RWPE2 (cell line): ENCODE results near the gene KCNK3.
"Not testable (repeated sequence)": the region's sequence is repeated elsewhere in the genome, so short reads cannot be mapped to it uniquely, and the experiment has no call there.

Experiments used
- ATAC-seq: fragments of 200-7000 bp; cut with Tn5 transposase; 3 replicates; pipeline ENCODE4 v1.9.1; 2021; ENCODE audit warnings: low read depth
- DNase-seq: peaks from one replicate; pipeline ENCODE4 v3.0.0-alpha.2; 2020; ENCODE audit warnings: low spot score
- H3K27ac ChIP-seq: fragments of 450-650 bp; 2 replicates; pipeline ENCODE4 v1.5.1; 2017; ENCODE audit warnings: mild to moderate bottlenecking; ENCODE audit not compliant: poor library complexity, severe bottlenecking
- H3K27me3 ChIP-seq: fragments of 250-450 bp; sonication (Bioruptor Pico); 2 replicates; pipeline ENCODE4 v1.5.1; 2021; ENCODE audit warnings: mild to moderate bottlenecking, moderate library complexity; ENCODE audit not compliant: insufficient read depth, poor library complexity, severe bottlenecking
- H3K36me3 ChIP-seq: fragments of 250-450 bp; sonication (Bioruptor Pico); 2 replicates; pipeline ENCODE4 v1.5.1; 2020; ENCODE audit warnings: low read depth, mild to moderate bottlenecking, moderate library complexity
- H3K4me1 ChIP-seq: fragments of 250-450 bp; sonication (Bioruptor Pico); 2 replicates; pipeline ENCODE4 v1.5.1; 2021; ENCODE audit warnings: mild to moderate bottlenecking, moderate library complexity; ENCODE audit not compliant: insufficient read depth, poor library complexity, severe bottlenecking
- H3K4me3 ChIP-seq: fragments of 250-450 bp; sonication (Bioruptor Pico); 2 replicates; pipeline ENCODE4 v1.5.1; 2021; ENCODE audit warnings: mild to moderate bottlenecking, moderate library complexity; ENCODE audit not compliant: severe bottlenecking
- H3K9me3 ChIP-seq: fragments of 250-450 bp; sonication (Bioruptor Pico); 2 replicates; pipeline ENCODE4 v1.5.1; 2021; ENCODE audit warnings: mild to moderate bottlenecking, moderate library complexity; ENCODE audit not compliant: severe bottlenecking
- TF ChIP-seq, protein P1 (sequence below): fragments of 450-650 bp; IDR thresholded peaks from one replicate; pipeline ENCODE4 v1.5.1; 2017; ENCODE audit warnings: mild to moderate bottlenecking, moderate library complexity; ENCODE audit not compliant: poor library complexity, severe bottlenecking

The KCNK3 gene

DNA sequence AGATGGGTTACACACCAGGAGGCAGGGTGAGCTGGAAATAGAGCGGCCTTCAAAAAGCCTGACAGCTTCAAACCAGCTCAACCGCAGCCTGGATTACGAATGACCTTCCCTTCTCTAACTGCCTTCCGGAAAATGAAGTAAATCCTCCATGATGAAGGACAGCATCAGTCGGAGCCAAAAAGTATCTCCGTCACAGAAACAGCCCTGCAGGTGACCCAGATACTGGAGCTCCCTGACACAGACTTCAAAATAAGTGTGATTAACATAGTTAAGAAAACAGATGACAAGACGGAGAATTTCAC lies 41.1 kb upstream of the KCNK3 start:
- H3K27ac ChIP-seq: no peak overlapping the region
- ATAC-seq: no peak
- no peaks in the 10 kb centered on the region for H3K27me3 ChIP-seq
- TF ChIP-seq, protein P1, sequence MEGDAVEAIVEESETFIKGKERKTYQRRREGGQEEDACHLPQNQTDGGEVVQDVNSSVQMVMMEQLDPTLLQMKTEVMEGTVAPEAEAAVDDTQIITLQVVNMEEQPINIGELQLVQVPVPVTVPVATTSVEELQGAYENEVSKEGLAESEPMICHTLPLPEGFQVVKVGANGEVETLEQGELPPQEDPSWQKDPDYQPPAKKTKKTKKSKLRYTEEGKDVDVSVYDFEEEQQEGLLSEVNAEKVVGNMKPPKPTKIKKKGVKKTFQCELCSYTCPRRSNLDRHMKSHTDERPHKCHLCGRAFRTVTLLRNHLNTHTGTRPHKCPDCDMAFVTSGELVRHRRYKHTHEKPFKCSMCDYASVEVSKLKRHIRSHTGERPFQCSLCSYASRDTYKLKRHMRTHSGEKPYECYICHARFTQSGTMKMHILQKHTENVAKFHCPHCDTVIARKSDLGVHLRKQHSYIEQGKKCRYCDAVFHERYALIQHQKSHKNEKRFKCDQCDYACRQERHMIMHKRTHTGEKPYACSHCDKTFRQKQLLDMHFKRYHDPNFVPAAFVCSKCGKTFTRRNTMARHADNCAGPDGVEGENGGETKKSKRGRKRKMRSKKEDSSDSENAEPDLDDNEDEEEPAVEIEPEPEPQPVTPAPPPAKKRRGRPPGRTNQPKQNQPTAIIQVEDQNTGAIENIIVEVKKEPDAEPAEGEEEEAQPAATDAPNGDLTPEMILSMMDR: no peak
- no peaks in the 10 kb centered on the region for H3K9me3 ChIP-seq
- no peak overlapping the region for H3K4me3 ChIP-seq
- no peaks in the 10 kb centered on the region for H3K36me3 ChIP-seq
- H3K4me1 ChIP-seq: no peaks in the 10 kb centered on the region
- no peak for DNase-seq

DNA sequence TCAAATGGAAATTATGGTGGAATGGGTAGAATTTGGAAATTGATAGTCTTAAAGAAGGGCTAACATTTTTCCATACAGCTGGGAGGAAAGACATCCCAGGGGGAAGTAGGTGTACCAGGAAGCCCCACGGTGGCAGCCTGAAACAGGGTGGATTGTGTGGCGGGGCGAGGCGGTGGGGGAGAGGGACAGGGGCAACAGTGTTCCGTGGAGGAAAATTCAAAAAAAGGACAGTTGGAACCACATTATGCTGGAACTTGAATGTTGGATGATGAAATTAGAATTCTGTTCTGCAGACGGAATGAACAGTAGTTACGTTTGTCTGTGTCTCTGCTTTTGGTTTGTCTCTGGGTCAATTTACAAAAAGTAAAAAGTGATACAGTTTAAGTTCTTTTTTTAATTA lies 40.7 kb upstream of the KCNK3 start:
- TF ChIP-seq, protein P1: no peak
- H3K9me3 ChIP-seq: no peaks in the 10 kb centered on the region
- DNase-seq: no peak
- H3K36me3 ChIP-seq: no peaks in the 10 kb centered on the region
- no peaks in the 10 kb centered on the region for H3K4me1 ChIP-seq
- no peaks in the 10 kb centered on the region for H3K27me3 ChIP-seq
- no peak overlapping the region for H3K4me3 ChIP-seq
- no peak for ATAC-seq
- H3K27ac ChIP-seq: no peak overlapping the region

DNA sequence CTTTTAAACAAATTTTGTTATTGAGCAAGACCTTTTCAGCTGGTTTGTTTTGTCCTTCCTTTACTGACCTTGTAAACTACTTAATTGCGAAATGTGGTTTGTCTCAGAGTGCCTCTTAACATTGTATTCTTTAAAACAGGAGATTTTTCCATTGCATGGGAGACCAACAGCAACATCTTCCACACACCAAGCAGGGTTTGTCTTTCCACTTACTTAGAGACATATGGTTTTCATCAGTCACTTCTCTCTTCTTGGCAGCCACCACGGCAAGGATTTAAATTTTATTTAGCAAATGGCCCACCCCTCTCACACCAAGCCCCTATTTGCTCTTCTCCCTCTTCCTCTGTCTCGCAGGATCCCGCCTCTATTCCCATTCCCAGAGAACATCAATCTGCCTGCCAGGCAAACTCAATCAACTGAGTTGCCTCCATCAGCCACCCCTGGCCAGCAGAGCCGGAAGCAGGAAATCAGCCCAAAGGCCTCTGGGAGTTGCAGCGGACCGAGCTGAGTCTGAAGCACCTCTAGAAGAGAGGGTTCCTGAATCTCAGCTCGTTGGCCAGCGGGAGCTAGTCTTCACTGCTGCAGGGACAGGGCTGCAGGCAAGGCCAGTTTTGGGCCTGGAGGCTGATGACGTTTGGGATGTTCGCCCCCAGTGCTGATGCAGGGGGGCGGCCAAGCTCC lies 40.0 kb upstream of the KCNK3 start:
- DNase-seq (no peak), ATAC-seq (no peak)
- Histone ChIP-seq H3K4me3 (no peak overlapping the region), H3K9me3 (no peaks in the 10 kb centered on the region), H3K27ac (no peak overlapping the region), H3K36me3 (no peaks in the 10 kb centered on the region), H3K27me3 (no peaks in the 10 kb centered on the region), H3K4me1 (no peaks in the 10 kb centered on the region)
- TF ChIP-seq, protein P1: no peak

DNA sequence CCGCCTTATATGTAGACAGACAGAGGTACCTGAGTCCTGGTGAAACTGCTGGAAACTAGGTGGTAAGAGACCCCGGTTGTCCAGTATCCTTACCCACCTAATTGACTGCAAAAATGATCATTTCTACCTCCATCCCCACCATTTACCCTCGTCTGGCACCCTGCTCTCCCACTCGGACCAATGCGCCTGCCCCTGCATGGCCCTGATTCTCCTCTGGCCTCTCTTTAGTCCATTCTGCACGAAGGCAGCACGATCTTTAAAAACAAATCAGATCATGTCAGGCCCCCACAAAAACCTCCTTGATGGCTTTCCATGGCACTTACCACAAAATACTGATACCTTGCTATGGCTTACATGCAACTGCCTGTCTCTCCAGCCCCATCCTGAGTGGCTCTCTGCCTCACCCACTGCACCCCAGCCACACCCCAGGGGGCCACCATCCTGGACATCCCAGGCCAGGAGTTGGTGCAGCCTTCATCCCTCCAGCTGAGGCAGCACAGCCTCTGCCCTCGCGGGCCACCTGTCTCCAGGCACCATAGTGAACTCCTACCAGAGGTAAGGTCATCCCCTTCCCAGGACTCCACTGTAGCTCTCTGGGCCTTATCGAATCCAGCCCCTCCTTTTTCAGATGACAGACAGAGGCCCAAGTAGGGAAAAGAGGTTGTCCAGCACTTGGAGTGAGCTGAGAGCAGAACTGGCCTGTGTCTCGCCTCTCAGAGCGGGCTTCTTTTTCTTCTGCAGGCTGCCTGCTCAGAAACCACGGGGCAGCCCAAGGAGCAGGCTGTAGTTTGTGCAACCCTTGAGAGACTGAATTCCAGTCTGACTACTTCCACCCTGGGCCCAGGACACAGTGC lies 39.1 kb upstream of the KCNK3 start:
- Histone ChIP-seq H3K4me1 (no peaks in the 10 kb centered on the region), H3K4me3 (no peak overlapping the region), H3K27ac (no peak overlapping the region), H3K36me3 (no peaks in the 10 kb centered on the region), H3K9me3 (no peaks in the 10 kb centered on the region), H3K27me3 (no peaks in the 10 kb centered on the region)
- TF ChIP-seq, protein P1: no peak
- ATAC-seq (no peak), DNase-seq (no peak)

DNA sequence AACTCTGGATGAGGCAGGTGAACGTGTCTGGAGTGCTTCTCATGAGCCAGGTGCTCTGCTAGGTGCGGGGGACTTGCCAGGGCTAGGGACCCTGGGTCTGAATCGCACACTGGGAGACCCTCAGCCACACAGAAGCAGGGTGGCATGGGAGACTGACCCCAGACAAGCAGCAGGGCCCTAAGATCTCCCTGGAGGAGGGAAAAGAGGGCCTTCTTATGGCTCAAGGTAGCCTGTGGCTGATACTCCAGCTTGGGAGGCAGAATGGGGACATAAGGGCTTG lies 38.5 kb upstream of the KCNK3 start:
- TF ChIP-seq, protein P1: no peak
- Histone ChIP-seq H3K27ac (no peak overlapping the region), H3K9me3 (no peaks in the 10 kb centered on the region), H3K4me3 (no peak overlapping the region), H3K4me1 (no peaks in the 10 kb centered on the region), H3K36me3 (no peaks in the 10 kb centered on the region), H3K27me3 (no peaks in the 10 kb centered on the region)
- no peak for ATAC-seq
- no peak for DNase-seq

DNA sequence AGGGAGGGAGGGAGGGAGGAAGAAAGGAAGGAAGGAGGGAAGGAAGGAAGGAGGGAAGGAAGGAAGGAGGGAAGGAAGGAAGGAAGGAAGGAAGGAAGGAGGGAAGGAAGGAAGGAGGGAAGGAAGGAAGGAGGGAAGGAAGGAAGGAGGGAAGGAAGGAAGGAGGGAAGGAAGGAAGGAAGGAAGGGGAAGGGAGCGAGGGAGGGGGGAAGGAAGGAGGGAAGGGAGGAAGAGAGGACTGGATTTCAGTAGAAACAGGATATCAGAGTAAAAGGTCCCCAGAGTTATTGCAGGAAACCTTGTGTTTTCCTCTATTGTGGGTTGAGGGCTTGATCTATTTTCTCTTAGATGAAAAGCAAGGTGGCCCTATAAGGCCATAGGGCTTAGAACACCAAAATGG lies 37.4 kb upstream of the KCNK3 start:
- ATAC-seq, H3K9me3 ChIP-seq, H3K4me3 ChIP-seq, H3K27ac ChIP-seq, DNase-seq, H3K4me1 ChIP-seq, H3K27me3 ChIP-seq, H3K36me3 ChIP-seq: not testable (repeated sequence)
